SU-DHL-6 (cell line): ENCODE results near the gene STX7.

ENCODE experiments used
- EZH2phosphoT487 ChIP-seq: fragments of 200-600 bp; sonication (generic), shearing (Covaris generic); conservative IDR thresholded peaks from 2 replicates; pipeline ENCODE4 v1.6.1; 2018; ENCODE audit warnings: mild to moderate bottlenecking, antibody characterized with exemption, low read length, moderate library complexity, mixed read lengths
- TF ChIP-seq, protein P1 (sequence below): fragments of 200-600 bp; sonication (generic); IDR thresholded peaks from one replicate; pipeline ENCODE4 v1.5.1; 2017; ENCODE audit warnings: antibody characterized with exemption, mild to moderate bottlenecking, low read length, moderate library complexity; ENCODE audit not compliant: insufficient read depth, poor library complexity, severe bottlenecking

DNA sequence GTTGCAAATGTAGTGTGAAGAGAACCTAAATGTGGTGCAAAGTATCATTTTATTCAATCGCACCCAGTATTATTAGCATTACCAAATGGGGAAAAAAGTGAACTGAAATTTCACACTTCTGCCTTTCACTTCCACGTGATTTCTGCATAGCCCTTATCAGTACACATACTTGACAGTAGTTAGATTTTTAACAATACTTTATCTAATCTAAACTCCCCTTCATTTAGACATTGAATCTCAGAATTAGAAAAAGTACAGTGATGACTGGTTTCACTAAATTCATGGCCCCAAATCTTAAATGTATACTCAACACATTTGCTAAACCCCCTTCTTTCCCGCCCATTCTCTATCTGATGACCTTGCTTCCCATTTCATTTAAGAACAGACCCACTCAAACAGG, 14.3 kb downstream of the STX7 start:
- TF ChIP-seq, protein P1, sequence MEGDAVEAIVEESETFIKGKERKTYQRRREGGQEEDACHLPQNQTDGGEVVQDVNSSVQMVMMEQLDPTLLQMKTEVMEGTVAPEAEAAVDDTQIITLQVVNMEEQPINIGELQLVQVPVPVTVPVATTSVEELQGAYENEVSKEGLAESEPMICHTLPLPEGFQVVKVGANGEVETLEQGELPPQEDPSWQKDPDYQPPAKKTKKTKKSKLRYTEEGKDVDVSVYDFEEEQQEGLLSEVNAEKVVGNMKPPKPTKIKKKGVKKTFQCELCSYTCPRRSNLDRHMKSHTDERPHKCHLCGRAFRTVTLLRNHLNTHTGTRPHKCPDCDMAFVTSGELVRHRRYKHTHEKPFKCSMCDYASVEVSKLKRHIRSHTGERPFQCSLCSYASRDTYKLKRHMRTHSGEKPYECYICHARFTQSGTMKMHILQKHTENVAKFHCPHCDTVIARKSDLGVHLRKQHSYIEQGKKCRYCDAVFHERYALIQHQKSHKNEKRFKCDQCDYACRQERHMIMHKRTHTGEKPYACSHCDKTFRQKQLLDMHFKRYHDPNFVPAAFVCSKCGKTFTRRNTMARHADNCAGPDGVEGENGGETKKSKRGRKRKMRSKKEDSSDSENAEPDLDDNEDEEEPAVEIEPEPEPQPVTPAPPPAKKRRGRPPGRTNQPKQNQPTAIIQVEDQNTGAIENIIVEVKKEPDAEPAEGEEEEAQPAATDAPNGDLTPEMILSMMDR = no peak
- no peak for TF ChIP-seq EZH2phosphoT487
